HG02973 (cell line): ENCODE measurements around the gene MRPL1.
"Not testable (repeated sequence)": the region's sequence is repeated elsewhere in the genome, so short reads cannot be mapped to it uniquely, and the experiment has no call there.

Source experiments
- ATAC-seq: cut with Tn5 transposase; IDR thresholded peaks from one replicate; pipeline ENCODE4 v1.9.1; 2021; ENCODE audit warnings: moderate library complexity; ENCODE audit not compliant: unreplicated experiment

Gene MRPL1

GRCh38 chr4:77849278-77849965 lies 13.2 kb upstream of the MRPL1 start:
- no peak for ATAC-seq

GRCh38 chr4:77852892-77853495 lies 9.6 kb upstream of the MRPL1 start:
- peak; percentile 92 for ATAC-seq

GRCh38 chr4:77854431-77855111 lies 8.1 kb upstream of the MRPL1 start:
- no peak for ATAC-seq

- no peak for ATAC-seq
Measured at GRCh38 chr4:77856152-77856551, 6.5 kb upstream of the MRPL1 start.

- no peak for ATAC-seq
Measured at GRCh38 chr4:77859256-77859655, 3.4 kb upstream of the MRPL1 start.

GRCh38 chr4:77861495-77861894 lies 1.1 kb upstream of the MRPL1 start:
- no peak for ATAC-seq

- ATAC-seq: not testable (repeated sequence)
Measured at GRCh38 chr4:77863341-77863740, 711 bp downstream of the MRPL1 start.

GRCh38 chr4:77865259-77865658 lies 2.6 kb downstream of the MRPL1 start:
- no peak for ATAC-seq

- ATAC-seq: no peak
Measured at GRCh38 chr4:77872723-77873445, 10.3 kb downstream of the MRPL1 start.

GRCh38 chr4:77877167-77877566 lies 14.5 kb downstream of the MRPL1 start:
- ATAC-seq: no peak

GRCh38 chr4:77877771-77878565 lies 15.3 kb downstream of the MRPL1 start:
- no peak for ATAC-seq

GRCh38 chr4:77880784-77881183 lies 18.2 kb downstream of the MRPL1 start:
- no peak for ATAC-seq

GRCh38 chr4:77881460-77882295 lies 19.0 kb downstream of the MRPL1 start:
- no peak for ATAC-seq

GRCh38 chr4:77893451-77893850 lies 30.8 kb downstream of the MRPL1 start:
- ATAC-seq: no peak

GRCh38 chr4:77899607-77900006 lies 37.0 kb downstream of the MRPL1 start:
- ATAC-seq: no peak

- no peak for ATAC-seq
Measured at GRCh38 chr4:77903186-77903585, 40.6 kb downstream of the MRPL1 start.

- no peak for ATAC-seq
Measured at GRCh38 chr4:77905651-77906263, 43.1 kb downstream of the MRPL1 start.

GRCh38 chr4:77910676-77911075 lies 48.0 kb downstream of the MRPL1 start:
- no peak for ATAC-seq

- ATAC-seq: no peak
Measured at GRCh38 chr4:77911091-77911490, 48.5 kb downstream of the MRPL1 start.
